Left ventricle myocardium inferior (tissue), 1 donor: ENCODE measurements around the gene CD58. TPM values are rescaled to one million over a fixed set of nuclear protein-coding genes. Genes with fewer than 3 reads are reported as not detected.

Experiments used
- DNase-seq: peaks from one replicate; pipeline ENCODE4 v3.0.0-alpha.2; 2020
- H3K27ac ChIP-seq: fragments of 200-600 bp; replicated peaks from 2 replicates; pipeline ENCODE4 v1.8.0; 2021
- H3K27me3 ChIP-seq: fragments of 200-600 bp; 2 replicates; pipeline ENCODE4 v1.8.0; 2021; ENCODE audit warnings: low read depth
- H3K36me3 ChIP-seq: fragments of 200-600 bp; 2 replicates; pipeline ENCODE4 v1.8.0; 2021
- H3K4me1 ChIP-seq: fragments of 200-600 bp; 2 replicates; pipeline ENCODE4 v1.8.0; 2021
- H3K4me3 ChIP-seq: fragments of 200-600 bp; 2 replicates; pipeline ENCODE4 v1.8.0; 2021; ENCODE audit warnings: mild to moderate bottlenecking, moderate library complexity
- H3K9me3 ChIP-seq: fragments of 200-600 bp; replicated peaks from 2 replicates; pipeline ENCODE4 v1.8.0; 2021
- CTCF ChIP-seq: fragments of 200-600 bp; IDR thresholded peaks from 2 replicates; pipeline ENCODE4 v1.8.0; 2021; ENCODE audit warnings: antibody characterized with exemption, mild to moderate bottlenecking, borderline replicate concordance
- intact Hi-C: fragments of 100-400 bp; cut with micrococcal nuclease; formaldehyde crosslinking; loops from one replicate; pipeline ENCODE4 v1.11.0; 2022
- total RNA-seq: library from RNA; stranded (reverse); fragmentation: NEBNext Ultra II Directional; extraction: Animal tissue kit (Norgen Biotek cat#: 25700); gene quantifications from one replicate; pipeline ENCODE4 v1.2.1, GENCODE V29; 2021
- donor health status: DM: no; HTN: yes; CAD: no; lungs with severe emphysema.

Gene CD58
- total RNA-seq, 1 donor from 2014 or later = 32.2 TPM

GRCh38 chr1:116476321-116476720 is 94.5 kb downstream of the CD58 start:
- TF ChIP-seq CTCF = no peak
- DNase-seq = no peak
- Histone ChIP-seq H3K4me1 (peaks cover 38% of the 10 kb centered on the region), H3K9me3 (no peaks in the 10 kb centered on the region), H3K4me3 (no peak overlapping the region), H3K36me3 (no peaks in the 10 kb centered on the region), H3K27me3 (no peaks in the 10 kb centered on the region), H3K27ac (peak overlapping the region; percentile 94)
- intact Hi-C loops = no loop called here

DNA sequence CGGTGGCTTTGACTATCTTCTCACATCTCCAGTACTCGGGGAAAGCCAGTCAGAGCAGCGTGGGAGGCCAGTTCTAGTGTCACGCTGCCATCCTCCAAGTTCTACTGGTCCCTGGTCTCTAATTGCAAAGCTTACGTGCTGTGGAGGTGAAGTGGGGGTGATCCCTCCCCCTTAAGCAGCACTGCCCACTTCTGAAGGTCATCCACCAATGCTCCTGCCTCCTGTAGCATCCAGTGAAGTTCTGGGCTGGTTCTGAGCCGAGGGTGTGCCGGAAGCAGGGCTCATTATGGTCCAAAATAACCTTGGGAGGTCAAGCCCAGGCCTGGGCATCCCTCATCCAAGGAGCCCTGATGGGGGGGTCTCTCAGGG is 95.0 kb downstream of the CD58 start:
- DNase-seq = no peak
- H3K27ac ChIP-seq = peak overlapping the region; percentile 94
- H3K9me3 ChIP-seq = no peaks in the 10 kb centered on the region
- H3K27me3 ChIP-seq = no peaks in the 10 kb centered on the region
- H3K4me1 ChIP-seq = peaks cover 38% of the 10 kb centered on the region
- intact Hi-C loops = no loop called here
- no peak for TF ChIP-seq CTCF
- no peak overlapping the region for H3K4me3 ChIP-seq
- no peaks in the 10 kb centered on the region for H3K36me3 ChIP-seq

DNA sequence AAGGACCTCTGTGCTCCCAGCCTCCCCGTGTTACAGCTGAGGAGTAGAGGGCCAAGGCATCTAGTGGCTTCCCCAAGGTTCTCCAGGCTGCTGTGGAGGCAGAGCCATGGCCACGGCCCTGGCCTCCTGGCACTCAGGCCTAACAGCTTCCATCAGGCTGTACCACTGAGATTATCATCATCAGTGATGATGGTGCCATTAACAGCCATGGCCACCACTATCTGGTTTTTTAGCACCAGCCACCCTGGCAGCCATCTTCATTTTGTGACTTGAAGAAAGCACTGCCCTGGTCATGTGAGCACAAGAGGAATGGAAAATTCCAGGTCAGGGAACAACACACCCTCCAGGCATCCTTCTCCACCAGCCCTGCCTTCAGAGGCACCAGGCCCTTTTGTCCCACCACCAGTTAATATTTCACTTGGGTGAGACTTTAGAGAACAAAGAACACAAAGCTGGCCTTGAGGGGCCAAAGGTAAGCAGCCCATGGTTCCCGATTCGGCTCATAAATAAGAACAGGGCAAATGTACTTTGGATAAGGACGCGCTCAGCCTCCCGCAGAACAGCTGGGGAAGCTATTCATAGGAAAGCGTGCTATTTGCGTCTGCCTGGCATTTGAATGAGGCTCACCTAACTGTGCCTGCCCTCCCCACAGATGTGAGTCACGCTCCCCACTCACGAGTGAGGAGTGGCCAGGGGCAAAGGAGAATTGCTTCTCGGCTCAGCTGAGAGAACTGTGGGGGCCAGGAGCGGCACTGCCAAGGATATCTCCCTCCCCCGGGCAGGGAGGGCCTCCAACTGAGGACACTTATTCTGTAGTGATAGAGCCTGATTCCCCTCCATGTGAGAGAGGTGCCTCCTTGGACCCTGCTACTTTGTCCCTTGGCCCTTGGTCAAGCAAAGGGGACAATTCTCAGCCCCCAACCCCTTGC is 95.6 kb downstream of the CD58 start:
- no peak overlapping the region for H3K4me3 ChIP-seq
- intact Hi-C loops = no loop called here
- peak; percentile 53 for DNase-seq
- H3K27ac ChIP-seq = peak overlapping the region; percentile 94
- no peak for TF ChIP-seq CTCF
- H3K4me1 ChIP-seq = peaks cover 38% of the 10 kb centered on the region
- H3K9me3 ChIP-seq = no peaks in the 10 kb centered on the region
- H3K27me3 ChIP-seq = no peaks in the 10 kb centered on the region
- H3K36me3 ChIP-seq = no peaks in the 10 kb centered on the region

- intact Hi-C loops = no loop called here
- no peak for DNase-seq
- Histone ChIP-seq H3K27ac (no peak overlapping the region), H3K9me3 (no peaks in the 10 kb centered on the region), H3K27me3 (no peaks in the 10 kb centered on the region), H3K36me3 (no peaks in the 10 kb centered on the region), H3K4me1 (peaks cover 25% of the 10 kb centered on the region), H3K4me3 (no peak overlapping the region)
- no peak for TF ChIP-seq CTCF
Observed at GRCh38 chr1:116472431-116472961, 98.3 kb downstream of the CD58 start.

DNA sequence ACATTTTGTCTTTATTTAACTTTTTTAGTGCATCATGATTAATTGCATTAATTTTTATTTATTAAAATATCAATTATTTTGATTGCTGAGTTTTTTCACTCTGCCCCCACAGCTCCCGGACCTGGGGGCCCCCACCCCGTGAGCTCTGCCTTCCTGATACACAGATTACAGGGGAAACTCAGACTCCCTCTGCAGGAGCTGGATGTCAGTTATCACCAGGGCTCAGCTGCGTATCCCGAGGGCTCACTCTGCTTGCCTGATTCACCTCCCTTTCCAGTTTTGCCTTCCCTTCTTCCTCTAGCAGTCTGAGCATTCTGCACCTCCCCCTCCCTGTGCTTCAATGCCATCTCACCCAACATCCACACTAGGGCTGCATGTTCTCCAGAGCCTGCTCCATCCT is 99.6 kb downstream of the CD58 start:
- intact Hi-C loops = no loop called here
- no peaks in the 10 kb centered on the region for H3K27me3 ChIP-seq
- no peaks in the 10 kb centered on the region for H3K36me3 ChIP-seq
- H3K27ac ChIP-seq = no peak overlapping the region
- no peak overlapping the region for H3K4me3 ChIP-seq
- no peak for TF ChIP-seq CTCF
- no peak for DNase-seq
- H3K9me3 ChIP-seq = no peaks in the 10 kb centered on the region
- H3K4me1 ChIP-seq = peaks cover 13% of the 10 kb centered on the region
